GM23338 (cell line): Measurements from ENCODE around the gene SMYD3. TPM values are rescaled to one million over a fixed set of nuclear protein-coding genes. Genes with fewer than 3 reads are reported as not detected.

Experiments used
- ATAC-seq: fragments of 200-7000 bp; cut with Tn5 transposase; 3 replicates; pipeline ENCODE4 v1.9.1; 2020
- DNase-seq: peaks from one replicate; pipeline ENCODE4 v3.0.0-alpha.2; 2015; ENCODE audit warnings: low spot score
- H2AFZ ChIP-seq: fragments of 200-600 bp; sonication (generic); 2 replicates; pipeline ENCODE4 v1.8.0; 2016; ENCODE audit warnings: antibody characterized with exemption, mild to moderate bottlenecking, moderate library complexity
- H3F3A ChIP-seq: fragments of 200-600 bp; sonication (generic); replicated peaks from 2 replicates; pipeline ENCODE4 v1.8.0; 2017; ENCODE audit warnings: antibody characterized with exemption, mixed run types, low read depth
- H3K27ac ChIP-seq: fragments of 200-600 bp; sonication (generic); 2 replicates; pipeline ENCODE4 v1.6.1; 2016; ENCODE audit warnings: low read depth
- H3K27me3 ChIP-seq: fragments of 200-600 bp; sonication (generic); 2 replicates; pipeline ENCODE4 v1.8.0; 2016; ENCODE audit warnings: mild to moderate bottlenecking, mixed run types, moderate library complexity; ENCODE audit not compliant: insufficient read depth
- H3K36me3 ChIP-seq: fragments of 200-600 bp; sonication (generic); 2 replicates; pipeline ENCODE4 v1.8.0; 2016; ENCODE audit warnings: mild to moderate bottlenecking; ENCODE audit not compliant: insufficient read depth
- H3K4me1 ChIP-seq: fragments of 200-600 bp; sonication (generic); 2 replicates; pipeline ENCODE4 v1.8.0; 2016; ENCODE audit warnings: mild to moderate bottlenecking, moderate library complexity; ENCODE audit not compliant: insufficient read depth
- H3K4me2 ChIP-seq: fragments of 200-600 bp; sonication (generic); 2 replicates; pipeline ENCODE4 v1.7.1; 2017; ENCODE audit warnings: mixed run types
- H3K4me3 ChIP-seq: fragments of 200-600 bp; sonication (generic); 2 replicates; pipeline ENCODE4 v1.6.1; 2016; ENCODE audit warnings: mixed run types
- H3K79me2 ChIP-seq: fragments of 200-600 bp; sonication (generic); replicated peaks from 2 replicates; pipeline ENCODE4 v1.8.0; 2017; ENCODE audit warnings: mild to moderate bottlenecking; ENCODE audit not compliant: insufficient read depth
- H3K9me2 ChIP-seq: fragments of 200-600 bp; sonication (generic); 2 replicates; pipeline ENCODE4 v1.8.0; 2017; ENCODE audit not compliant: insufficient read depth
- H4K20me1 ChIP-seq: fragments of 200-600 bp; sonication (generic); replicated peaks from 2 replicates; pipeline ENCODE4 v1.8.0; 2017; ENCODE audit warnings: mild to moderate bottlenecking; ENCODE audit not compliant: insufficient read depth
- H3K27ac Mint-ChIP-seq: 2 replicates; pipeline ENCODE4 v1.8.0; 2020; ENCODE audit warnings: inconsistent platforms, mild to moderate bottlenecking, moderate library complexity, mixed read lengths
- H3K27me3 Mint-ChIP-seq: 3 replicates; pipeline ENCODE4 v1.8.0; 2022; ENCODE audit warnings: low read depth, mild to moderate bottlenecking, moderate library complexity, mixed read lengths, inconsistent platforms; ENCODE audit not compliant: insufficient read depth, poor library complexity
- H3K36me3 Mint-ChIP-seq: 3 replicates; pipeline ENCODE4 v1.8.0; 2021; ENCODE audit warnings: low read depth, mild to moderate bottlenecking, inconsistent platforms, moderate library complexity, mixed read lengths
- H3K4me1 Mint-ChIP-seq: 3 replicates; pipeline ENCODE4 v1.8.0; 2020; ENCODE audit warnings: mild to moderate bottlenecking, inconsistent platforms, mixed read lengths
- H3K4me3 Mint-ChIP-seq: 3 replicates; pipeline ENCODE4 v1.8.0; 2021; ENCODE audit warnings: moderate library complexity, mild to moderate bottlenecking, inconsistent platforms, mixed read lengths
- H3K9me3 Mint-ChIP-seq: 3 replicates; pipeline ENCODE4 v1.8.0; 2020; ENCODE audit warnings: moderate library complexity, mild to moderate bottlenecking, inconsistent platforms, mixed read lengths
- ETS1 ChIP-seq: IDR thresholded peaks from 2 replicates; pipeline ENCODE4 v1.6.1; 2016; ENCODE audit warnings: antibody characterized with exemption
- EZH2 ChIP-seq: fragments of 200-600 bp; sonication (generic); IDR thresholded peaks from one replicate; pipeline ENCODE4 v1.8.0; 2017; ENCODE audit warnings: antibody characterized with exemption, mild to moderate bottlenecking, low read depth; ENCODE audit not compliant: unreplicated experiment
- EZH2phosphoT487 ChIP-seq: fragments of 200-600 bp; sonication (generic); IDR thresholded peaks from one replicate; pipeline ENCODE4 v1.8.1; 2018; ENCODE audit warnings: antibody characterized with exemption; ENCODE audit not compliant: unreplicated experiment
- JUNB ChIP-seq: IDR thresholded peaks from one replicate; pipeline ENCODE4 v1.6.1; 2016; ENCODE audit warnings: antibody characterized with exemption; ENCODE audit not compliant: unreplicated experiment
- NANOG ChIP-seq: IDR thresholded peaks from 2 replicates; pipeline ENCODE4 v1.6.1; 2016; ENCODE audit warnings: antibody characterized with exemption, borderline replicate concordance
- POLR2AphosphoS5 ChIP-seq: IDR thresholded peaks from 2 replicates; pipeline ENCODE4 v1.6.1; 2016; ENCODE audit warnings: antibody characterized with exemption, low read depth
- REST ChIP-seq: IDR thresholded peaks from one replicate; pipeline ENCODE4 v1.6.1; 2018; ENCODE audit warnings: antibody characterized with exemption; ENCODE audit not compliant: unreplicated experiment
- STAT1 ChIP-seq: IDR thresholded peaks from one replicate; pipeline ENCODE4 v1.6.1; 2016; ENCODE audit warnings: antibody characterized with exemption; ENCODE audit not compliant: unreplicated experiment
- ZNF114 ChIP-seq: fragments of 250-450 bp; sonication (Bioruptor Pico); IDR thresholded peaks from 2 replicates; pipeline ENCODE4 v1.5.0; 2020; ENCODE audit warnings: mild to moderate bottlenecking, moderate library complexity
- ZNF462 ChIP-seq: fragments of 250-450 bp; sonication (Bioruptor Pico); IDR thresholded peaks from 2 replicates; pipeline ENCODE4 v1.5.0; 2020; ENCODE audit warnings: mild to moderate bottlenecking, moderate library complexity
- polyA plus RNA-seq: library from polyadenylated mRNA; unstranded; fragments of >200 nt; fragmentation: Nextera tagmentation; extraction: Ambion mirVana; gene quantifications from 2 replicates; pipeline ENCODE4 v1.2.1, GENCODE V29; 2016
- total RNA-seq: library from RNA; depleted of rRNA; stranded (reverse); fragments of >200 nt; shearing (Covaris generic); gene quantifications from 2 replicates; pipeline ENCODE4 v1.2.3, GENCODE V29; 2014

Gene SMYD3
- total and polyA plus RNA-seq, 2 experiments from 2014 or later = 31.8 to 34.4 TPM

- H3K27ac ChIP-seq = no peak overlapping the region
- H3K36me3 ChIP-seq = no peaks in the 10 kb centered on the region
- H3K27me3 ChIP-seq = no peaks in the 10 kb centered on the region
- no peaks in the 10 kb centered on the region for H3K9me2 ChIP-seq
- no peak overlapping the region for H2AFZ ChIP-seq
- no peak overlapping the region for H3K27ac Mint-ChIP-seq
- H3K27me3 Mint-ChIP-seq = peaks cover 3% of the 10 kb centered on the region
- H3K4me1 Mint-ChIP-seq = peaks cover 5% of the 10 kb centered on the region; the same call in 2 of the 3 replicates
- DNase-seq (no peak), ATAC-seq (no peak)
- H4K20me1 ChIP-seq = 0 out of 2 replicates have a peak, but pooled peaks cover 7% of the 10 kb centered on the region
- no peaks in the 10 kb centered on the region; the same call in 1 of the 2 replicates for H3K4me1 ChIP-seq
- H3K4me3 ChIP-seq = no peak overlapping the region
- no peak overlapping the region for H3K4me2 ChIP-seq
- H3F3A ChIP-seq = no peaks in the 10 kb centered on the region
- no peak overlapping the region for H3K4me3 Mint-ChIP-seq
- no peak for TF ChIP-seq ZNF114 (CRISPR knock-in tag)
- no peak for TF ChIP-seq NANOG
- TF ChIP-seq JUNB = no peak
- TF ChIP-seq POLR2AphosphoS5 = no peak
- no peak for TF ChIP-seq EZH2phosphoT487
- no peak for TF ChIP-seq EZH2
- TF ChIP-seq ZNF462 (CRISPR knock-in tag) = no peak
- no peak for TF ChIP-seq REST
- no peak for TF ChIP-seq STAT1
- TF ChIP-seq ETS1 = no peak
- no peaks in the 10 kb centered on the region; the same call in 2 of the 3 replicates for H3K36me3 Mint-ChIP-seq
- no peaks in the 10 kb centered on the region; the same call in 1 of the 2 replicates for H3K79me2 ChIP-seq
- no peaks in the 10 kb centered on the region for H3K9me3 Mint-ChIP-seq
Observed at GRCh38 chr1:246404078-246404477, 103.0 kb downstream of the SMYD3 start.
